CD4-positive, alpha-beta T cell treated with Interleukin-17A for 1 hour (primary cell): ENCODE results near the gene MELK.
A peak's percentile ranks its signal among the peaks of the same experiment; 100 is the strongest.
"Not testable (repeated sequence)": the region's sequence is repeated elsewhere in the genome, so short reads cannot be mapped to it uniquely, and the experiment has no call there.

Experiments
- DNase-seq: peaks from one replicate; pipeline ENCODE4 v3.0.0-alpha.2; 2020

The MELK gene

DNA sequence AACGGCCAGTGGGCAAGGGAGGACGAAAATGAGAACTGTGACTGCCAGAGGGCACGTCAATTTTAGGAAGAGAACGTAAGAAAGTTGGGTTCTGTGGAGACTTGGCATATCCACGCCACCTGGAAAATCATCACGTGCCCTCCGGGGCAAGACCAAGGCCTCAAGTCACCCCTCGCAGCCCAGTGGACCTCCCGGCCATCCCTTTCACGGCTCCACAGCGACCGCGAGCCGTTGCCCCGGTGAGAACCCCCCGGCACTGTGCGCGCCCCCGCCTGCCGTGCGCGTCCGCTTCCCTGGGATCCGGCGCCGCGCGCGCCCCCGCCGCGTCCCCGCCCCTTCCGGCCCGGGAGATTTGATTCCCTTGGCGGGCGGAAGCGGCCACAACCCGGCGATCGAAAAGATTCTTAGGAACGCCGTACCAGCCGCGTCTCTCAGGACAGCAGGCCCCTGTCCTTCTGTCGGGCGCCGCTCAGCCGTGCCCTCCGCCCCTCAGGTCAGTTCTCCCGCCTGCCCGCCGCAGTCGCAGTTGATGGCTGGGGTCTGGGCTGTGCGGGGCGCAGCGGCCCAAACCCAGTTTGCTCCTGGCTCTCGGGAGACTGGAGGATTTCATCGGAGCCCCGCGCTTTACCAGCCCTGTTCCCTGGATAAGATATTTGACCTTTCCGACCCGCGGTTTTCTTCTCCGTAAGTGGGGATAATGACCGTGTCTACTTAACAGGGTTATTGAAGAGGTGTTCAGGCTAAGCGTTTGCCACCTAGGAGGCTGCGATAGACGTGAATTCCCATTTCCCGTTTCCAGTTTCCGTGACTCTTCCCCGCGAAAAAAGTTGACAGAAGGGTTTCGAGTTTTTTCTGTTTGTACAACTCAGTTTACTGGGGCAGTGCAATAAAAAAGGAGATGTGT lies at the start of gene MELK:
MELK (plus strand) TSS at position 381 of the 904 bp plus-strand sequence. CDS start 8,787 bp downstream, outside the sequence.
- peak; percentile 82 for DNase-seq

GRCh38 chr9:36530224-36530623 lies 42.5 kb upstream of the MELK start:
- DNase-seq: no peak

- no peak for DNase-seq
These were observed 40.3 kb upstream of the MELK start for GRCh38 chr9:36532353-36532752.

- not testable (repeated sequence) for DNase-seq
These were observed 39.0 kb upstream of the MELK start for GRCh38 chr9:36533726-36534125.

DNA sequence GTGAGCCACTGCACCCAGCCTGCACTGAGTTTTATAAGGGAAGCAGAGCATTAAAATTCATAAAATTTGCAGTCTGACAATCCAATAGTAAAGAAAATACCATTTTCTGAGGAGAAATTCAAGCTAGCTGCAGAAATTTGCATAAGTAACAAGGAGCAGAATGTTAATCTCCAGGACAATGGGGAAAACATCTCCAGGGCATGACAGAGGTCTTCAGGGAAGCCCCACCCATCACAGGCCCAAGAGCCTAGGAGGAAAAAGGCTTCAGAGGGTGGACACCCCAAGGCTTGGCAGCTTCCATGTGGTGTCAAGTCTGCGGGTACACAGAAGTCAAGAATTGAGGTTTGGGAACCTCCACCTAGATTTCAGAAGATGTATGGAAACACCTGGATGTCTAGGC lies 37.6 kb upstream of the MELK start:
- no peak for DNase-seq

GRCh38 chr9:36537861-36538260 lies 34.8 kb upstream of the MELK start:
- DNase-seq: no peak

GRCh38 chr9:36542355-36542754 lies 30.3 kb upstream of the MELK start:
- no peak for DNase-seq

- no peak for DNase-seq
These were observed 28.8 kb upstream of the MELK start for GRCh38 chr9:36543916-36544315.

DNA sequence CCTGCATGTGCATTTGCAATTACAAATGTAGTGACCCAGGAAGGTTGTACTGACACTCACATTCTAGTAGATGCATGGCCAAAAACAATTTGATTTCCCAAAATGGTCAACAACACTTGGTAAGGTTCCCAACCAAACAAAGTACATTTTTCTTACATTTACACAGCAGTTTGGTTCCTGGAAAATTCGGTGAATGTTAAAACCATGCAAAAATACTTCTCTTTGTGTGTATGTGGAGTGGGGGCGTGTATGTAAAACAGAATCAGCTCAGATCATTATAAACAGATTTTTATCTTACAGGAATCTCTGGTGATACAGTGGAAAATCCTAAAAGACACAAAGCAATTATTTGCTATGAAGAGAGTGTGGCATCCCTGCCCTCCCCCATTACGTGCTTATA lies 25.1 kb upstream of the MELK start:
- no peak for DNase-seq

DNA sequence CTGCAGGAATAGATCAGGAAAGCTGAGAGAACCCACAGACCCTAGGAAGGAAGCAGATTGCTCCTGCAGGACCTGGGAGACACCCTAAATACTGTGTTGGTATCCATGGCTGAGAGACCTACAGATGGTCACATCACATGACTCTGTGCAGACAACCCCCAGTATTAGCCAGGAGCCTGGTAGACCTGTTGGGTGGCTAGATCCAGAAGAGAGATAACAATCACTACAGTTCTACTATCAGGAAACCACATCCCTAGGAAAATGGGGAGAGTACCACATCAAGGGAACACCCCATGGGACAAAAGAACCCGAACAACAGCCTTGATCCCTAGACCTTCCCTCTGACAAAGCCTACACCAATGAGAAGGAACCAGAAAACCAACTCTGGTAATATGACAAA lies 24.2 kb upstream of the MELK start:
- no peak for DNase-seq

DNA sequence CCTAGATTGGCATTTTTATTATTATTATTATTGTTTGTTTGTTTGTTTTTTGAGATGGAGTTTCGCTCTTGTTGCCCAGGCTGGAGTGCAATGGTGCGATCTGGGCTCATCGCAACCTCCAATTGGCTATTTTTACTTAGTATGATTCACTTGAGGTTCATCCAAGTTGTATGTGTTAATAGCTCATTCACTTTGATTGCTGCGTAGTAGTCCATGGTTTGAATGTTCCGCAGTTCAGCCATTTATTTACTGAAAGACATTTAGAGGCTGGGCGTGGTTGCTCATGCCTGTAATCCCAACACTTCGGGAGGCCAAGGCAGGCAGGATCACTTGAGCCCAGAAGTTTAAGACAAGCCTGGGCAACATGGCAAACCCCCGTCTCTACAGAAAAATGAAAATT lies 22.6 kb upstream of the MELK start:
- DNase-seq: no peak

DNA sequence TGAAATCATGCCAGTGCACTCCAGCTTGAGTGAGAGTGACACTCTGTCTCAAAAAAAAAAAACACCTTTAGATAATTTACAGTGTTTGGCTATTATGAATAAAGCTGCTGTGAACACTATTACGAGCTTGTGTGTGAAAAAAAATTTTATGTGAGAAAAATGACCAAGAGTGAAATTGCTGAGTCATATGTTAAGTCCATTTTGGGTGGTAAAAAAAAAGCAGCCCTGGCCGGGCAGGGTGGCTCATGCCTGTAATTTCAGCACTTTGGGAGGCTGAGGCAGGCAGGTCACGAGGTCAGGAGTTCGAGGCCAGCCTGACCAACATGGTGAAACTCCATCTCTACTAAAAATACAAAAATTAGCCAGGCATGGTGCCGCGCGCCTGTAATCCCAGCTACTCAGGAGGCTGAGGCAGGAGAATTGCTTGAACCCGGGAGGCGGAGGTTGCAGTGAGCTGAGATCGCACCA lies 22.0 kb upstream of the MELK start:
- not testable (repeated sequence) for DNase-seq

GRCh38 chr9:36551129-36551528 lies 21.6 kb upstream of the MELK start:
- no peak for DNase-seq

DNA sequence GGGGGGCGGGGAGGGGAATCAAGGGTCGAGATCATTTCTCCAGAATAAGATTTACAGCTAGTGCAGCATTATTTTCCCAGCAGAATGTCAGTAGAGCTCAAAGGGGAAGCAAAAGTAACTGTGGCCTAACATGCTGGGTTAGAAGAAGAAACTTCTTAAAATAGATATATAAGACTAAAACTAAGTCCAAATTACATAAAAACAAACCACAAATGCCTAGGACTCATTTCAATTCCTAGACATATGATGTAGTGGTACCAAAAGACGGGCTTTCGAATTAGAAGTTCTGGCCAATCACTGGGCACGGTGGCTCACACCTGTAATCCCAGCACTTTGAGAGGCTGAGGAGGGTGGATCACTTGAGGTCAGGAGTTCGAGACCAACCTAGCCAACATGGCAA lies 20.8 kb upstream of the MELK start:
- DNase-seq: no peak

DNA sequence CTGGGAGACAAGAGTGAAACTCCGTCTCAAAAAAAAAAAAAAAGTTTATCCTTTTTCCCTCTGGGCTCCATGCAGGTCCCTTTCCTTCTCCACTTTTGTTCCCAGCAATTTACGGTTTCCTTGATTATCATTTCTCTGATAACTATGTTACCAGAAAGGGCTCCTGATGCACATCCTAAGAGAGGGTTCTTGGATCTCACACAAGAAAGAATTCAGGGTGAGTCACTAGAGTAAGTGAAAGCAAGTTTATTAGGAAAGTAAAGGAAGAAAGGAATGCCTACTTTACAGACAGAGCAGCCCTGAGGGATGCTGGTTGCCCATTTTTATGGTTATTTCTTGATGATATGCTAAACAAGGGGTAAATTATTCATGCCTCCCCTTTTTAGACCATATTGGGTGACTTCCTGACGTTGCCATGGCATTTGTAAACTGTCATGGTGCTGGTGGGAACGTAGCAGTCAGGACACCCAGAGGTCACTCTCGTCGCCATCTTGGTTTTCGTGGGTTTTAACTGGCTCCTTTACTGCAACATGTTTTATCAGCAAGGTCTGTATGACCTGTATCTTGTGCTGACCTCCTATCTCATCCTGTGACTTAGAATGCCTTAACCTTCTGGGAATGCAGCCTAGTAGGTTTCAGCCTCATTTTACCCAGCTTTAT lies 13.5 kb upstream of the MELK start:
- DNase-seq: no peak

GRCh38 chr9:36560771-36561170 lies 11.9 kb upstream of the MELK start:
- DNase-seq: no peak

GRCh38 chr9:36562801-36563200 lies 9.9 kb upstream of the MELK start:
- not testable (repeated sequence) for DNase-seq

- no peak for DNase-seq
These were observed 5.9 kb upstream of the MELK start for GRCh38 chr9:36566813-36567221.

DNA sequence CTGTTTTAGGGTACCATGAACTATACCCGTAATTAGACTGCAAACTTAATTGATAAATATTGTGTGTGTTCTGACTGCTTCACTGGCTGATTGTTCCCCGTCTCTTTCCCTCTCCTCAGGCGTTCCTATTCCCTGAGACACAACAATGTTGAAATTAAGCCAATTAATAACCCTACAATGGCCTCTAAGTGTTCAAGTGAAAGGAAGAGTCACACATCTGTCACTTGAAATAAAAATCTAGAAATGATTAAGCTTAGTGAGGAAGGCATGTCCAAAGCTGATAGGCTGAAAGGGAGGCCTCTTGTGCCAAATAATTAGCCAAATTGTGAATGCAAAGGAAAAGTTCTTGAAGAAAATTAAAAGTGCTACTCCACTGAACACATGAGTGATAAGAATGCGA lies 4.0 kb upstream of the MELK start:
- DNase-seq: not testable (repeated sequence)

- no peak for DNase-seq
These were observed 1.4 kb upstream of the MELK start for GRCh38 chr9:36571333-36571732.

DNA sequence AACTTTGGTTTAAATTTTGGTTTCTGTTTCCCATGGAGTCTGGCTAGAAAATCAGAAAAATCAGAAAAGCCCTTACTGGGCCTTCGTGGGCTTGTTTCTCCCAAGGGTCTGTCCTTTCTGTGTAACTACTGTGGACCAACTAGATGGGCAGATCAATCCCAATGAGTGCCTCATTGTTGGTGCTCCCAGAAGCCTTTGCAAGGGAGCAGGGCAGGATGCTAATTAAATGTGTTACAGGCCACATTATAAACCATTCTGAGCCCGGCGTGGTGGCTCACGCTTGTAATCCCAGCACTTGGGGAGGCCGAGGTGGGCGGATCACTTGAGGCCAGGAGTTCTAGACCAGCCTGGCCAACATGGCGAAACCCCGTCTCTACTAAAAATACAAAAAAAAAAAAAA lies 1.4 kb downstream of the MELK start:
- DNase-seq: not testable (repeated sequence)

DNA sequence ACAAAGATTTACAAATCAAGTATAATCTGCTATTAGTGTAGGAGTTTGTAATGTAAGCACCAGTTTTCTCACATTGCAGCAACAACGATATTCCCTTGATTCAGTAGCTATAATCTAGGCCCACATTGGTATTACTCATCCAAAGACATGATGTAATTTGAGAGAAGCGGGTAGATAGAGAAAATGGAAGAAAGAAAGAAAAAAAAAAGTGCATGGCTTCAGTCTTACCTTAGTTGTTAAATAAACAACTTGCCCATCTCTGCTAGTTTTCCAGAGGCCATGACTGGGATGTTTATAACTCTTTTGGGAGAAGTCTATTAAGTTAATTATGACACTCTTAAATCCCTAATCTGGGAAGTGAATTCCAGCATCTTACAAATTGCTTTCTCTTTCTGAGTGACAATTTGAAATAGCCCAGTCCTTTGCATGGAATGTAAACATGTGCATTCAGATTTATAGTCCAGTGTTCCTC lies 2.8 kb downstream of the MELK start:
- DNase-seq: no peak

DNA sequence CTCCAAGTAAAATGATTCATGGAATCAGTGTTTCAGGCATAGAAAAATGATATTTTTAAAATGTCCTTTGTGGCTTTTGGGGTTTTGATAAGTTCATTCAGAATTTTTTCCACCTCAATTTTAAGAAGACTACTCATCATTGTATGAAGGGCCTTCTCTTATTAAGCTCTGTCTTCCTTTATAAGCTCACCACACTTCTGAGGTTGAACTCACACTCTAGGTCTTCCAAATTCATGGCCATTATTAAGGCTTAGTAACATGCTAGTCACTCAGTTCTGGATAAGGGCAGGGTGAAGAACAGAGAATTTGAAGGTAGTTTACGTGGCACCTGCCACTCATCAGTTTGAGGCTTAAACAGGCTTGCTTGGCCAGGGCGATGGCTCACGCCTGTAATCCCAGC lies 4.2 kb downstream of the MELK start:
- no peak for DNase-seq
